ENCODE measurements around the gene DEDD.

GRCh38 chr1:161098210-161099068 is 34.0 kb downstream of the DEDD start, which contains the start of gene KLHDC9:
- no peak for TF ChIP-seq POLR2A (IDR thresholded peaks at IDR 0.05; ENCODE audit: low read depth, low read length)
- no peak for TF ChIP-seq POLR2AphosphoS5 (IDR thresholded peaks at IDR 0.05; ENCODE audit: low read depth, low read length)

Measured in GM12891 (cell line).